GM12878 (cell line): ENCODE measurements around the gene LRRC4B. TPM values are rescaled to one million over a fixed set of nuclear protein-coding genes. Genes with fewer than 3 reads are reported as not detected.

Experiments
- ATAC-seq: fragments of 200-7000 bp; cut with Tn5 transposase; 3 replicates; pipeline ENCODE4 v1.9.1; 2020; ENCODE audit warnings: mild to moderate bottlenecking, moderate library complexity
- BruUV-seq: library from RNA; stranded (reverse); fragments of 400-500 nt; replicated peaks from 2 replicates; lab custom pipeline; 2021; lab: Mats Ljungman, UMichigan
- CTCF ChIA-PET: fragments of 300-600 bp; sonication (Branson Sonifier 250); formaldehyde crosslinking; extraction: SDS; loops from one replicate; lab custom pipeline; 2021; ENCODE audit warnings: inconsistent platforms; lab: Yijun Ruan, JAX
- POLR2A ChIA-PET: fragments of 350-600 bp; formaldehyde crosslinking; extraction: SDS; loops from one replicate; lab custom pipeline; 2021; ENCODE audit warnings: inconsistent platforms; lab: Charles Lee
- RAD21 ChIA-PET: fragments of 300-600 bp; sonication (Branson Sonifier 250); formaldehyde crosslinking; loops from one replicate; lab custom pipeline; 2023; ENCODE audit warnings: antibody characterized with exemption; ENCODE audit not compliant: unreplicated experiment; lab: Charles Lee
- SMC1A ChIA-PET: fragments of 300-600 bp; sonication (Branson Sonifier 250); formaldehyde crosslinking; loops from one replicate; lab custom pipeline; 2023; ENCODE audit not compliant: unreplicated experiment, uncharacterized antibody; lab: Charles Lee
- DNase-seq: peaks from one replicate; pipeline ENCODE4 v3.0.0-alpha.2; 2011; ENCODE audit warnings: low read depth, low spot score
- FAIRE-seq: peaks from 3 replicates; lab custom pipeline; 2011; peaks lifted over from hg19 to GRCh38; lab: Jason Lieb, UNC
- H2AFZ ChIP-seq: 2 replicates; pipeline ENCODE4 v1.6.0; 2011; ENCODE audit warnings: low read depth, low read length, control low read depth; ENCODE audit not compliant: control insufficient read depth
- H3K27ac ChIP-seq: 2 replicates; pipeline ENCODE4 v1.5.1; 2011; ENCODE audit warnings: control low read depth; ENCODE audit not compliant: control insufficient read depth, insufficient read depth
- H3K27me3 ChIP-seq, 2 experiments: replicated peaks in 1 of 2; 2 replicates each; pipeline versions ENCODE4 v1.6.0 to v1.6.1; 2011; ENCODE audit warnings: low read length in 1 of 2; ENCODE audit not compliant: control insufficient read depth in 2 of 2, insufficient read depth in 2 of 2
- H3K36me3 ChIP-seq, 2 experiments: 2 replicates each; pipeline ENCODE4 v1.5.1; 2011; ENCODE audit warnings: low read length in 1 of 2; ENCODE audit not compliant: control insufficient read depth in 2 of 2, insufficient read depth in 2 of 2
- H3K4me1 ChIP-seq: 2 replicates; pipeline ENCODE4 v1.6.1; 2011; ENCODE audit warnings: mild to moderate bottlenecking, low read length, moderate library complexity, mixed read lengths; ENCODE audit not compliant: control insufficient read depth, insufficient read depth
- H3K4me2 ChIP-seq: 2 replicates; pipeline ENCODE4 v1.6.0; 2011; ENCODE audit warnings: control low read depth; ENCODE audit not compliant: control insufficient read depth, insufficient read depth
- H3K4me3 ChIP-seq: fragments of 200-600 bp; sonication (generic); 2 replicates; pipeline ENCODE4 v1.5.1; 2016
- H3K79me2 ChIP-seq: 2 replicates; pipeline ENCODE4 v1.6.0; 2011; ENCODE audit warnings: low read length; ENCODE audit not compliant: control insufficient read depth, insufficient read depth
- H3K9ac ChIP-seq: 2 replicates; pipeline ENCODE4 v1.8.0; 2011; ENCODE audit warnings: low read length, control low read depth, mixed read lengths; ENCODE audit not compliant: control insufficient read depth, insufficient read depth
- H3K9me3 ChIP-seq: replicated peaks from 3 replicates; pipeline ENCODE4 v1.5.1; 2011; ENCODE audit warnings: mild to moderate bottlenecking, low read length; ENCODE audit not compliant: control insufficient read depth, insufficient read depth
- H4K20me1 ChIP-seq: 2 replicates; pipeline ENCODE4 v1.6.0; 2011; ENCODE audit not compliant: control insufficient read depth, insufficient read depth
- BRCA1 ChIP-seq: IDR thresholded peaks from 2 replicates; pipeline ENCODE4 v1.6.1; 2011; ENCODE audit warnings: low read depth, low read length, improper control_type of control experiment
- JUNB ChIP-seq: IDR thresholded peaks from 2 replicates; pipeline ENCODE4 v1.6.1; 2016; ENCODE audit warnings: antibody characterized with exemption, mild to moderate bottlenecking
- JUND ChIP-seq: IDR thresholded peaks from 2 replicates; pipeline ENCODE4 v1.6.1; 2012; ENCODE audit warnings: low read depth, mild to moderate bottlenecking, low read length, improper control_type of control experiment, moderate library complexity
- NRF1 ChIP-seq: conservative IDR thresholded peaks from 2 replicates; pipeline ENCODE4 v1.6.1; 2011; ENCODE audit warnings: mild to moderate bottlenecking, low read depth, low read length, improper control_type of control experiment
- PML ChIP-seq: IDR thresholded peaks from 2 replicates; pipeline ENCODE4 v1.6.1; 2012; ENCODE audit warnings: low read length, inconsistent platforms
- POU2F2 ChIP-seq: IDR thresholded peaks from 3 replicates; pipeline ENCODE4 v1.6.1; 2011; ENCODE audit warnings: low read depth, mild to moderate bottlenecking, low read length, borderline replicate concordance
- SIN3A ChIP-seq: IDR thresholded peaks from 2 replicates; pipeline ENCODE4 v1.6.1; 2012; ENCODE audit warnings: low read depth, low read length, improper control_type of control experiment
- SMAD1 ChIP-seq: fragments of 450-650 bp; IDR thresholded peaks from 2 replicates; pipeline ENCODE4 v1.6.1; 2018; ENCODE audit warnings: mild to moderate bottlenecking, low read depth; ENCODE audit not compliant: partially characterized antibody
- SMAD5 ChIP-seq: IDR thresholded peaks from 2 replicates; pipeline ENCODE4 v1.6.1; 2016; ENCODE audit warnings: antibody characterized with exemption, low read depth
- SRF ChIP-seq, 2 experiments: IDR thresholded peaks; 2 replicates each; pipeline ENCODE4 v1.6.1; 2011; ENCODE audit warnings: low read depth in 2 of 2, low read length in 2 of 2, mild to moderate bottlenecking in 1 of 2, moderate library complexity in 1 of 2
- TAF1 ChIP-seq: IDR thresholded peaks from 2 replicates; pipeline ENCODE4 v1.6.1; 2011; ENCODE audit warnings: mild to moderate bottlenecking, low read depth, low read length, borderline replicate concordance
- TBL1XR1 ChIP-seq: IDR thresholded peaks from 2 replicates; pipeline ENCODE4 v1.6.1; 2012; ENCODE audit warnings: low read depth, low read length, improper control_type of control experiment
- YBX1 ChIP-seq: fragments of 450-650 bp; IDR thresholded peaks from 2 replicates; pipeline ENCODE4 v1.6.1; 2016; ENCODE audit warnings: antibody characterized with exemption
- YY1 ChIP-seq: IDR thresholded peaks from 2 replicates; pipeline ENCODE4 v1.6.1; 2011; ENCODE audit warnings: low read depth, mild to moderate bottlenecking, low read length
- ZNF274 ChIP-seq: IDR thresholded peaks from one replicate; pipeline ENCODE4 v1.8.0; 2011; ENCODE audit not compliant: insufficient read length, insufficient read depth
- ZSCAN29 ChIP-seq: fragments of 450-650 bp; IDR thresholded peaks from 2 replicates; pipeline ENCODE4 v1.6.1; 2017; ENCODE audit warnings: mild to moderate bottlenecking, moderate library complexity
- WGBS: methylation state at CpG from one replicate; pipeline ENCODE4 v1.1.6; 2016; ENCODE audit warnings: low lambda C conversion rate; ENCODE audit not compliant: insufficient replicate concordance, insufficient coverage; ENCODE audit errors: missing lambda C conversion rate; 5-methylcytosine and 5-hydroxymethylcytosine counted together
- in situ Hi-C: fragments of 300-500 bp; cut with MboI; formaldehyde crosslinking; loops from 9 replicates; pipeline ENCODE4 v1.14.3; 2018; ENCODE audit warnings: mixed read lengths
- intact Hi-C: fragments of 100-400 bp; cut with micrococcal nuclease; formaldehyde crosslinking; loops from one replicate; pipeline ENCODE4 v1.14.2; 2022; ENCODE audit not compliant: unreplicated experiment
- polyA plus RNA-seq, 11 experiments: library from polyadenylated mRNA; depleted of rRNA in 4 of 11; unstranded in 6 of 11; stranded (reverse) in 5 of 11; fragments of >200 nt; fragmentation: Nextera tagmentation in 4 of 11; fragmentation: Illumina TruSeq in 1 of 11; extraction: Ambion mirVana in 4 of 11; extraction: Trizol in 1 of 11; gene quantifications; 1 replicate in 1 of 11; 2 replicates in 10 of 11; pipeline versions ENCODE4 v1.2.1 to v1.2.3, GENCODE V29; 2011 to 2016; ENCODE audit warnings: inconsistent platforms in 2 of 11, missing spikeins in 2 of 11, low read depth in 1 of 11
- total RNA-seq, 4 experiments: library from RNA; depleted of rRNA in 3 of 4; stranded (reverse); fragments of >200 nt in 3 of 4; fragmentation: Illumina TruSeq in 1 of 4; extraction: Trizol in 1 of 4; gene quantifications; 2 replicates each; pipeline versions ENCODE4 v1.2.1 to v1.2.3, GENCODE V29; 2013 to 2021
- TF ChIP-seq, protein P1 (sequence below): fragments of 450-650 bp; formaldehyde crosslinking; IDR thresholded peaks from 2 replicates; pipeline ENCODE4 v1.4.0; 2022; ENCODE audit warnings: mild to moderate bottlenecking, moderate library complexity
- TF ChIP-seq, protein P2 (sequence below): fragments of 450-650 bp; IDR thresholded peaks from 2 replicates; pipeline ENCODE4 v1.6.1; 2014; ENCODE audit warnings: mild to moderate bottlenecking
- TF ChIP-seq, protein P3 (sequence below): fragments of 450-650 bp; IDR thresholded peaks from 2 replicates; pipeline ENCODE4 v1.6.1; 2016; ENCODE audit warnings: mild to moderate bottlenecking

The LRRC4B gene
- total and polyA plus RNA-seq, 10 of the 15 experiments (the other 5 are each of a cell fraction or from before 2014, with no cell fraction given), result 0.14 TPM; not detected in 9

DNA sequence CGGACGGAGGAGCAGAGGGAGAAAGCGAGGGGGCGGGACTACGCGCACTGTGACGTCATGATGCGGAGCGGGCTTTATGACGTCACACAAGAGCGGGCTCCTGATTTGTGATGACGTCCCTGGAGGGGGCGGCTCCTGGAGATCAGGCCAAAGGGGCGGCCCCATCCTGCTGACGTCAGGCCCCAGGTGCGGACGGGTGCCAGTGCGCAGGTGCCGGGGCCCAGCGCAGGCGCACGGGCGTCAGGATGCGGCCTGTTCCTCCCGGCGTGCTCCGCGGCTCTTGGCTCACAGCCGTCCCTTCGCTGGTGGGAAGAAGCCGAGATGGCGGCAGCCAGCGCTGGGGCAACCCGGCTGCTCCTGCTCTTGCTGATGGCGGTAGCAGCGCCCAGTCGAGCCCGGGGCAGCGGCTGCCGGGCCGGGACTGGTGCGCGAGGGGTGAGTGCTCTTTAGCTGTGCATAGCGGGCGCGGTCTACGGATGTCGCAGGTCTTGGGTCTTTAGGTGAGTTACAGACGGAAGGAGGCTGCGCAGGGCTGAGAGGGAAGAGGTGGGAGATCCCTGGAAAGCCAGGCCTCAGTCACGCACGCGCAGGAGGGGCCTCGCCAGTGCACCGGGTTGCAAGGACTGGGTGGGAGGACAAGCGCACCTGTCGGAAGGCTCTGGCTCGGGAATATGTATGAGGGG is 91.9 kb downstream of the LRRC4B start, which contains the start of the genes EMC10 and GARIN5A:
TSS of gene EMC10 (plus strand) at position 284 of the 683 bp plus-strand sequence. CDS start at position 322, 38 bp downstream.
TSS of gene GARIN5A (minus strand) at position 625 of the 683 bp plus-strand sequence. CDS start at position 165, 460 bp downstream.
- ATAC-seq (peak; percentile 99), DNase-seq (peak; percentile 76), FAIRE-seq (peak; percentile 91)
- intact Hi-C loops, result no loop called here
- peak within 1 kb of the TSS; percentile 69 for H3K9ac ChIP-seq
- H3K79me2 ChIP-seq, result peaks cover 22% of the 10 kb centered on the region
- peak within 1 kb of the TSS; percentile 56 for H3K4me2 ChIP-seq
- POLR2A ChIA-PET, result no interaction called here
- H3K27ac ChIP-seq, result peak within 1 kb of the TSS; percentile 60
- peak within 1 kb of the TSS; percentile 90 for H3K4me3 ChIP-seq
- WGBS, result 4% methylated on average over 57 of the region's 58 CpGs
- peak within 1 kb of the TSS; percentile 82 for H2AFZ ChIP-seq
- H3K9me3 ChIP-seq, result peaks cover 6% of the 10 kb centered on the region; the same call in 2 of the 3 replicates
- in situ Hi-C loops, result no loop called here
- CTCF ChIA-PET, result interaction anchor here (2.3 kb wide), 1 partner anchor 119 kb away, joined by 7 read pairs; no protein-coding TSS in a partner anchor
- BruUV-seq, result no TSS peak
- H3K27me3 ChIP-seq, result no peaks in the 10 kb centered on the region
- H4K20me1 ChIP-seq, result no peaks in the 10 kb centered on the region
- peaks cover 9 to 14% of the 10 kb centered on the region in 2 experiments; a peak in 2 of 4 replicates for H3K36me3 ChIP-seq
- no peaks in the 10 kb centered on the region for H3K4me1 ChIP-seq
- RAD21 ChIA-PET, result no interaction called here
- SMC1A ChIA-PET, result no interaction called here
- TF ChIP-seq TAF1, result peak; percentile 92
- TF ChIP-seq, protein P1, sequence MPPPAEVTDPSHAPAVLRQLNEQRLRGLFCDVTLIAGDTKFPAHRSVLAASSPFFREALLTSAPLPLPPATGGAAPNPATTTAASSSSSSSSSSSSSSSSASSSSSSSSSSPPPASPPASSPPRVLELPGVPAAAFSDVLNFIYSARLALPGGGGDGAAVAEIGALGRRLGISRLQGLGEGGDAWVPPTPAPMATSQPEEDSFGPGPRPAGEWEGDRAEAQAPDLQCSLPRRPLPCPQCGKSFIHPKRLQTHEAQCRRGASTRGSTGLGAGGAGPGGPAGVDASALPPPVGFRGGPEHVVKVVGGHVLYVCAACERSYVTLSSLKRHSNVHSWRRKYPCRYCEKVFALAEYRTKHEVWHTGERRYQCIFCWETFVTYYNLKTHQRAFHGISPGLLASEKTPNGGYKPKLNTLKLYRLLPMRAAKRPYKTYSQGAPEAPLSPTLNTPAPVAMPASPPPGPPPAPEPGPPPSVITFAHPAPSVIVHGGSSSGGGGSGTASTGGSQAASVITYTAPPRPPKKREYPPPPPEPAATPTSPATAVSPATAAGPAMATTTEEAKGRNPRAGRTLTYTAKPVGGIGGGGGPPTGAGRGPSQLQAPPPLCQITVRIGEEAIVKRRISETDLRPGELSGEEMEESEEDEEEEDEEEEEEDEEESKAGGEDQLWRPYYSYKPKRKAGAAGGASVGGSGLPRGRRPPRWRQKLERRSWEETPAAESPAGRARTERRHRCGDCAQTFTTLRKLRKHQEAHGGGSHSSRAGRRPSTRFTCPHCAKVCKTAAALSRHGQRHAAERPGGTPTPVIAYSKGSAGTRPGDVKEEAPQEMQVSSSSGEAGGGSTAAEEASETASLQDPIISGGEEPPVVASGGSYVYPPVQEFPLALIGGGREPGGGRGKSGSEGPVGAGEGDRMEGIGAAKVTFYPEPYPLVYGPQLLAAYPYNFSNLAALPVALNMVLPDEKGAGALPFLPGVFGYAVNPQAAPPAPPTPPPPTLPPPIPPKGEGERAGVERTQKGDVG, result no peak
- TF ChIP-seq, protein P2, sequence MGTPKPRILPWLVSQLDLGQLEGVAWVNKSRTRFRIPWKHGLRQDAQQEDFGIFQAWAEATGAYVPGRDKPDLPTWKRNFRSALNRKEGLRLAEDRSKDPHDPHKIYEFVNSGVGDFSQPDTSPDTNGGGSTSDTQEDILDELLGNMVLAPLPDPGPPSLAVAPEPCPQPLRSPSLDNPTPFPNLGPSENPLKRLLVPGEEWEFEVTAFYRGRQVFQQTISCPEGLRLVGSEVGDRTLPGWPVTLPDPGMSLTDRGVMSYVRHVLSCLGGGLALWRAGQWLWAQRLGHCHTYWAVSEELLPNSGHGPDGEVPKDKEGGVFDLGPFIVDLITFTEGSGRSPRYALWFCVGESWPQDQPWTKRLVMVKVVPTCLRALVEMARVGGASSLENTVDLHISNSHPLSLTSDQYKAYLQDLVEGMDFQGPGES, result no peak
- peak; percentile 96 for TF ChIP-seq YY1
- peak; percentile 73; the same call in 1 of the 2 replicates for TF ChIP-seq BRCA1
- TF ChIP-seq SIN3A, result 0 out of 2 replicates have a peak, but pooled peaks have one; percentile 20
- TF ChIP-seq SMAD5, result peak; percentile 85; the same call in 1 of the 2 replicates
- peak; percentile 72; the same call in 1 of the 3 replicates for TF ChIP-seq POU2F2
- TF ChIP-seq TBL1XR1, result 0 out of 2 replicates have a peak, but pooled peaks have one; percentile 23
- peak; percentile 76; the same call in 1 of the 2 replicates for TF ChIP-seq PML
- no peak for TF ChIP-seq JUNB
- TF ChIP-seq YBX1, result no peak
- TF ChIP-seq JUND, result peak; percentile 75
- TF ChIP-seq, protein P3, sequence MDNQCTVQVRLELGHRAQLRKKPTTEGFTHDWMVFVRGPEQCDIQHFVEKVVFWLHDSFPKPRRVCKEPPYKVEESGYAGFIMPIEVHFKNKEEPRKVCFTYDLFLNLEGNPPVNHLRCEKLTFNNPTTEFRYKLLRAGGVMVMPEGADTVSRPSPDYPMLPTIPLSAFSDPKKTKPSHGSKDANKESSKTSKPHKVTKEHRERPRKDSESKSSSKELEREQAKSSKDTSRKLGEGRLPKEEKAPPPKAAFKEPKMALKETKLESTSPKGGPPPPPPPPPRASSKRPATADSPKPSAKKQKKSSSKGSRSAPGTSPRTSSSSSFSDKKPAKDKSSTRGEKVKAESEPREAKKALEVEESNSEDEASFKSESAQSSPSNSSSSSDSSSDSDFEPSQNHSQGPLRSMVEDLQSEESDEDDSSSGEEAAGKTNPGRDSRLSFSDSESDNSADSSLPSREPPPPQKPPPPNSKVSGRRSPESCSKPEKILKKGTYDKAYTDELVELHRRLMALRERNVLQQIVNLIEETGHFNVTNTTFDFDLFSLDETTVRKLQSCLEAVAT, result peak; percentile 55; the same call in 1 of the 2 replicates
- no peak for TF ChIP-seq ZSCAN29
- no peak for TF ChIP-seq SRF (IDR thresholded peaks at IDR 0.05; ENCODE audit: low read depth in 2 of 2, low read length in 2 of 2)
- TF ChIP-seq NRF1, result peak; percentile 99
- TF ChIP-seq SMAD1, result peak; percentile 43
- no peak for TF ChIP-seq ZNF274
